ENCODE results near the gene SPSB1.
"Not testable (repeated sequence)": the region's sequence is repeated elsewhere in the genome, so short reads cannot be mapped to it uniquely, and the experiment has no call there.

Gene SPSB1

GRCh38 chr1:9297831-9298230, 5.1 kb downstream of the SPSB1 start:
- in situ Hi-C loops (cut with HindIII; ENCODE audit: low sequenced_read_pairs) = no loop called here

GRCh38 chr1:9298282-9298681, 5.6 kb downstream of the SPSB1 start:
- in situ Hi-C loops (cut with HindIII; ENCODE audit: low sequenced_read_pairs) = no loop called here

- in situ Hi-C loops (cut with HindIII; ENCODE audit: low sequenced_read_pairs) = not testable (repeated sequence)
Observed at GRCh38 chr1:9299571-9300541, 7.2 kb downstream of the SPSB1 start.

GRCh38 chr1:9300573-9300972, 7.9 kb downstream of the SPSB1 start:
- in situ Hi-C loops (cut with HindIII; ENCODE audit: low sequenced_read_pairs) = no loop called here

GRCh38 chr1:9302745-9303524, 10.2 kb downstream of the SPSB1 start:
- in situ Hi-C loops (cut with HindIII; ENCODE audit: low sequenced_read_pairs) = no loop called here

GRCh38 chr1:9303916-9304315, 11.2 kb downstream of the SPSB1 start:
- in situ Hi-C loops (cut with HindIII; ENCODE audit: low sequenced_read_pairs) = no loop called here

GRCh38 chr1:9305216-9305615, 12.5 kb downstream of the SPSB1 start:
- in situ Hi-C loops (cut with HindIII; ENCODE audit: low sequenced_read_pairs) = no loop called here

GRCh38 chr1:9306006-9306405, 13.3 kb downstream of the SPSB1 start:
- in situ Hi-C loops (cut with HindIII; ENCODE audit: low sequenced_read_pairs) = no loop called here

GRCh38 chr1:9307303-9307702, 14.6 kb downstream of the SPSB1 start:
- in situ Hi-C loops (cut with HindIII; ENCODE audit: low sequenced_read_pairs) = no loop called here

- in situ Hi-C loops (cut with HindIII; ENCODE audit: low sequenced_read_pairs) = no loop called here
Observed at GRCh38 chr1:9308236-9308785, 15.6 kb downstream of the SPSB1 start.

- in situ Hi-C loops (cut with HindIII; ENCODE audit: low sequenced_read_pairs) = no loop called here
Observed at GRCh38 chr1:9309080-9309479, 16.4 kb downstream of the SPSB1 start.

- in situ Hi-C loops (cut with HindIII; ENCODE audit: low sequenced_read_pairs) = no loop called here
Observed at GRCh38 chr1:9309991-9310390, 17.3 kb downstream of the SPSB1 start.

- in situ Hi-C loops (cut with HindIII; ENCODE audit: low sequenced_read_pairs) = no loop called here
Observed at GRCh38 chr1:9311029-9311428, 18.3 kb downstream of the SPSB1 start.

- in situ Hi-C loops (cut with HindIII; ENCODE audit: low sequenced_read_pairs) = no loop called here
Observed at GRCh38 chr1:9311479-9311878, 18.8 kb downstream of the SPSB1 start.

GRCh38 chr1:9312168-9312720, 19.6 kb downstream of the SPSB1 start:
- in situ Hi-C loops (cut with HindIII; ENCODE audit: low sequenced_read_pairs) = no loop called here

- in situ Hi-C loops (cut with HindIII; ENCODE audit: low sequenced_read_pairs) = no loop called here
Observed at GRCh38 chr1:9313576-9313975, 20.9 kb downstream of the SPSB1 start.

GRCh38 chr1:9314111-9314510, 21.4 kb downstream of the SPSB1 start:
- in situ Hi-C loops (cut with HindIII; ENCODE audit: low sequenced_read_pairs) = no loop called here

- in situ Hi-C loops (cut with HindIII; ENCODE audit: low sequenced_read_pairs) = no loop called here
Observed at GRCh38 chr1:9314711-9315379, 22.2 kb downstream of the SPSB1 start.

- in situ Hi-C loops (cut with HindIII; ENCODE audit: low sequenced_read_pairs) = no loop called here
Observed at GRCh38 chr1:9315411-9316079, 22.9 kb downstream of the SPSB1 start.

- in situ Hi-C loops (cut with HindIII; ENCODE audit: low sequenced_read_pairs) = no loop called here
Observed at GRCh38 chr1:9316080-9316444, 23.4 kb downstream of the SPSB1 start.
